WTC11 (cell line): ENCODE results near the gene SNRPB2. TPM values are rescaled to one million over a fixed set of nuclear protein-coding genes. Genes with fewer than 3 reads are reported as not detected.

Source experiments
- ATAC-seq: fragments of 200-7000 bp; cut with Tn5 transposase; 2 replicates; pipeline ENCODE4 v1.10.0; 2021; ENCODE audit warnings: mild to moderate bottlenecking, moderate library complexity
- CTCF ChIA-PET: fragments of 300-600 bp; sonication (Branson Sonifier 250); formaldehyde crosslinking; loops from one replicate; lab custom pipeline; 2021; ENCODE audit warnings: antibody characterized with exemption; lab: Charles Lee
- POLR2A ChIA-PET: fragments of 350-600 bp; sonication (Branson Sonifier 250); formaldehyde crosslinking; loops from one replicate; lab custom pipeline; 2021; ENCODE audit warnings: antibody characterized with exemption; lab: Charles Lee
- DNase-seq: peaks from one replicate; pipeline ENCODE4 v3.0.0; 2021; ENCODE audit warnings: low spot score
- H3K27ac Mint-ChIP-seq: 2 replicates; pipeline ENCODE4 v1.8.0; 2021; ENCODE audit warnings: mixed read lengths
- H3K27me3 Mint-ChIP-seq: 2 replicates; pipeline ENCODE4 v1.8.0; 2021; ENCODE audit warnings: low read depth, mild to moderate bottlenecking, moderate library complexity, mixed read lengths
- H3K36me3 Mint-ChIP-seq: 2 replicates; pipeline ENCODE4 v1.8.0; 2021; ENCODE audit warnings: mixed read lengths
- H3K4me1 Mint-ChIP-seq: 2 replicates; pipeline ENCODE4 v1.8.0; 2022; ENCODE audit warnings: mixed read lengths
- H3K4me3 Mint-ChIP-seq: 2 replicates; pipeline ENCODE4 v1.8.0; 2021; ENCODE audit warnings: mild to moderate bottlenecking, moderate library complexity, mixed read lengths
- H3K9me3 Mint-ChIP-seq: 2 replicates; pipeline ENCODE4 v1.8.0; 2021; ENCODE audit warnings: mixed read lengths
- AFF4 ChIP-seq: sonication (generic); formaldehyde crosslinking; IDR thresholded peaks from 2 replicates; pipeline ENCODE4 v1.8.1; 2023; ENCODE audit warnings: mild to moderate bottlenecking, missing genetic modification reagents, borderline replicate concordance
- ATF1 ChIP-seq: sonication (generic); formaldehyde crosslinking; IDR thresholded peaks from 2 replicates; pipeline ENCODE4 v1.8.1; 2023; ENCODE audit warnings: mild to moderate bottlenecking, moderate library complexity, missing genetic modification reagents
- CREB1 ChIP-seq: sonication (generic); formaldehyde crosslinking; IDR thresholded peaks from 2 replicates; pipeline ENCODE4 v1.8.0; 2023; ENCODE audit warnings: mild to moderate bottlenecking, missing genetic modification reagents
- ETV6 ChIP-seq: sonication (generic); formaldehyde crosslinking; IDR thresholded peaks from 2 replicates; pipeline ENCODE4 v1.8.1; 2022; ENCODE audit warnings: mild to moderate bottlenecking, missing genetic modification reagents
- GRHL2 ChIP-seq: fragments of 250-450 bp; sonication (Bioruptor Pico); IDR thresholded peaks from 2 replicates; pipeline ENCODE4 v1.8.0; 2022; ENCODE audit warnings: mild to moderate bottlenecking, moderate library complexity; ENCODE audit not compliant: insufficient replicate concordance, severe bottlenecking
- HMGA2 ChIP-seq: fragments of 250-450 bp; sonication (Bioruptor Pico); IDR thresholded peaks from 2 replicates; pipeline ENCODE4 v1.4.0; 2021; ENCODE audit warnings: mild to moderate bottlenecking, moderate library complexity
- MXD4 ChIP-seq: fragments of 250-450 bp; sonication (Bioruptor Pico); IDR thresholded peaks from 2 replicates; pipeline ENCODE4 v1.8.0; 2021; ENCODE audit warnings: mild to moderate bottlenecking, moderate library complexity, borderline replicate concordance
- NFE2L1 ChIP-seq: sonication (generic); formaldehyde crosslinking; IDR thresholded peaks from 2 replicates; pipeline ENCODE4 v1.8.1; 2023; ENCODE audit warnings: missing genetic modification reagents
- PRDM15 ChIP-seq: sonication (generic); formaldehyde crosslinking; IDR thresholded peaks from 2 replicates; pipeline ENCODE4 v1.8.0; 2022; ENCODE audit warnings: missing genetic modification reagents
- SOX15 ChIP-seq: fragments of 250-450 bp; sonication (Bioruptor Pico); IDR thresholded peaks from 2 replicates; pipeline ENCODE4 v1.9.0; 2021; ENCODE audit warnings: mild to moderate bottlenecking
- SP1 ChIP-seq: sonication (generic); formaldehyde crosslinking; conservative IDR thresholded peaks from 2 replicates; pipeline ENCODE4 v1.8.1; 2022; ENCODE audit warnings: missing genetic modification reagents
- TCF7 ChIP-seq: sonication (generic); formaldehyde crosslinking; IDR thresholded peaks from 2 replicates; pipeline ENCODE4 v1.8.0; 2022; ENCODE audit warnings: mild to moderate bottlenecking, low read depth, missing genetic modification reagents, moderate library complexity
- TEAD1 ChIP-seq: sonication (generic); formaldehyde crosslinking; IDR thresholded peaks from 2 replicates; pipeline ENCODE4 v1.8.0; 2022; ENCODE audit warnings: mild to moderate bottlenecking, missing genetic modification reagents
- ZNF219 ChIP-seq: sonication (generic); formaldehyde crosslinking; IDR thresholded peaks from 2 replicates; pipeline ENCODE4 v1.8.0; 2023; ENCODE audit warnings: missing genetic modification reagents, mild to moderate bottlenecking, borderline replicate concordance
- ZNF232 ChIP-seq: sonication (generic); formaldehyde crosslinking; IDR thresholded peaks from 2 replicates; pipeline ENCODE4 v1.8.0; 2022; ENCODE audit warnings: mild to moderate bottlenecking, missing genetic modification reagents
- ZNF396 ChIP-seq: fragments of 250-450 bp; sonication (Bioruptor Pico); IDR thresholded peaks from 2 replicates; pipeline ENCODE4 v1.8.0; 2021; ENCODE audit warnings: mild to moderate bottlenecking, moderate library complexity, borderline replicate concordance
- ZNF416 ChIP-seq: fragments of 250-450 bp; sonication (Bioruptor Pico); IDR thresholded peaks from 2 replicates; pipeline ENCODE4 v1.9.0; 2021; ENCODE audit warnings: mild to moderate bottlenecking, inconsistent platforms
- ZNF423 ChIP-seq: fragments of 250-450 bp; sonication (Bioruptor Pico); IDR thresholded peaks from 2 replicates; pipeline ENCODE4 v2.1.2; 2022; ENCODE audit warnings: mild to moderate bottlenecking, moderate library complexity
- ZNF425 ChIP-seq: fragments of 250-450 bp; sonication (Bioruptor Pico); conservative IDR thresholded peaks from 2 replicates; pipeline ENCODE4 v1.9.0; 2021; ENCODE audit warnings: mild to moderate bottlenecking
- ZNF671 ChIP-seq: fragments of 250-450 bp; sonication (Bioruptor Pico); IDR thresholded peaks from 2 replicates; pipeline ENCODE4 v1.8.0; 2021; ENCODE audit warnings: mild to moderate bottlenecking
- total RNA-seq: library from RNA; stranded (reverse); gene quantifications from 3 replicates; pipeline ENCODE4 v1.2.3, GENCODE V29; 2021
- TF ChIP-seq, protein P1 (sequence below): sonication (generic); formaldehyde crosslinking; IDR thresholded peaks from 2 replicates; pipeline ENCODE4 v1.8.1; 2022; ENCODE audit warnings: mild to moderate bottlenecking, moderate library complexity, missing genetic modification reagents
- TF ChIP-seq, protein P2 (sequence below): sonication (generic); formaldehyde crosslinking; IDR thresholded peaks from 2 replicates; pipeline ENCODE4 v1.8.1; 2022; ENCODE audit warnings: missing genetic modification reagents, borderline replicate concordance
- TF ChIP-seq, protein P3 (sequence below): sonication (generic); formaldehyde crosslinking; IDR thresholded peaks from 2 replicates; pipeline ENCODE4 v1.8.1; 2022; ENCODE audit warnings: mild to moderate bottlenecking, missing genetic modification reagents, moderate library complexity, borderline replicate concordance
- TF ChIP-seq, protein P4 (sequence below): fragments of 250-450 bp; sonication (Bioruptor Pico); IDR thresholded peaks from 2 replicates; pipeline ENCODE4 v1.9.0; 2021; ENCODE audit warnings: moderate library complexity, mild to moderate bottlenecking, inconsistent platforms, borderline replicate concordance

The SNRPB2 gene
- total RNA-seq, 1 experiment from 2014 or later, result 88.3 TPM

DNA sequence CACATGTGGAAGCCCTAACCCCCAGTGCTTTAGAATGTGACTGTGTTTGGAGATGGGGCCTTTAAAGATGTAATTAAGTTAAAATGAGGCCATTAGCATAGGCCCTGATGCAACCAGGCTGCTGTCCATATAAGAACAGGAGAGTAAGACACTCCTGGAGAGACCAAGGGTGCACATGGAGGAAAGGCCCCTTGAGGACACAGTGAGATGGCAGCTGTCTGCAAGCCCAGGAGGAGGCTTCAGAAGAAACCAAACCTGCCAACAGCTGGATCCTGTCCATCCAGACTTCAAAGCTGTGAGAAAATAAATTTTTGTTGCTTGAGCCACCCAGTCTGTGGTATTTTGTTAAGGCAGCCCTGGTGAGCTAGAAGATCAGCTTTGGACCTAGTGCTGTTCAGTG, 16.8 kb upstream of the SNRPB2 start (continued):
- no peak for TF ChIP-seq ZNF425 (CRISPR knock-in tag)
- TF ChIP-seq MXD4 (CRISPR knock-in tag), result no peak
- TF ChIP-seq, protein P1, sequence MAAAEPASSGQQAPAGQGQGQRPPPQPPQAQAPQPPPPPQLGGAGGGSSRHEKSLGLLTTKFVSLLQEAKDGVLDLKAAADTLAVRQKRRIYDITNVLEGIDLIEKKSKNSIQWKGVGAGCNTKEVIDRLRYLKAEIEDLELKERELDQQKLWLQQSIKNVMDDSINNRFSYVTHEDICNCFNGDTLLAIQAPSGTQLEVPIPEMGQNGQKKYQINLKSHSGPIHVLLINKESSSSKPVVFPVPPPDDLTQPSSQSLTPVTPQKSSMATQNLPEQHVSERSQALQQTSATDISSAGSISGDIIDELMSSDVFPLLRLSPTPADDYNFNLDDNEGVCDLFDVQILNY (CRISPR knock-in tag), result no peak
- TF ChIP-seq, protein P2, sequence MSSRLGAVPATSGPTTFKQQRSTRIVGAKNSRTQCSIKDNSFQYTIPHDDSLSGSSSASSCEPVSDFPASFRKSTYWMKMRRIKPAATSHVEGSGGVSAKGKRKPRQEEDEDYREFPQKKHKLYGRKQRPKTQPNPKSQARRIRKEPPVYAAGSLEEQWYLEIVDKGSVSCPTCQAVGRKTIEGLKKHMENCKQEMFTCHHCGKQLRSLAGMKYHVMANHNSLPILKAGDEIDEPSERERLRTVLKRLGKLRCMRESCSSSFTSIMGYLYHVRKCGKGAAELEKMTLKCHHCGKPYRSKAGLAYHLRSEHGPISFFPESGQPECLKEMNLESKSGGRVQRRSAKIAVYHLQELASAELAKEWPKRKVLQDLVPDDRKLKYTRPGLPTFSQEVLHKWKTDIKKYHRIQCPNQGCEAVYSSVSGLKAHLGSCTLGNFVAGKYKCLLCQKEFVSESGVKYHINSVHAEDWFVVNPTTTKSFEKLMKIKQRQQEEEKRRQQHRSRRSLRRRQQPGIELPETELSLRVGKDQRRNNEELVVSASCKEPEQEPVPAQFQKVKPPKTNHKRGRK, result no peak
- TF ChIP-seq ZNF396, result no peak
- no peak for TF ChIP-seq ZNF423 (CRISPR knock-in tag)
- TF ChIP-seq ZNF671 (CRISPR knock-in tag), result no peak
- TF ChIP-seq ZNF232 (CRISPR knock-in tag), result no peak
- no peak for TF ChIP-seq ZNF416
- TF ChIP-seq TEAD1 (CRISPR knock-in tag), result no peak

DNA sequence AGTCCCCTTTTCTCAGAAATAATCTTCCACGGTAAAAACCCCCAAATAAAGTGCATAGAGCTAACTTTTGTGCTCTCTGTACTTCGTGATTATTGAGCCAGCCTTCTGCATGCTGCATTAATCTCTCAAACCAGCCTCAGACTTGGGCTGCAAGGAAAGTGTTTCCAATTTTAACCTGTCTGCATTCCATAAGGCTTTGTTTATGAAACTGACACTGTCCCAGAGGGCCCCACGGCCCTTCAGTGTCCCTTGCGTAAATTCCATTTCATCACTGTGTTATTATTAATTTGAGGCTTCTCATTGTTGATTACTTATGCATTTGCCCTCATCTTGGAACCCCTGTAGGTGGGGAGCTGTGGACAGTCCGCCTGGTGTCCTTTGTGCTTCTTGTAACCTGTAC, 15.6 kb upstream of the SNRPB2 start:
- H3K4me1 Mint-ChIP-seq, result peaks cover 18% of the 10 kb centered on the region
- H3K27ac Mint-ChIP-seq, result no peak overlapping the region
- no peak overlapping the region for H3K4me3 Mint-ChIP-seq
- ATAC-seq, result no peak
- POLR2A ChIA-PET, result no interaction called here
- no peaks in the 10 kb centered on the region for H3K27me3 Mint-ChIP-seq
- TF ChIP-seq, protein P3, sequence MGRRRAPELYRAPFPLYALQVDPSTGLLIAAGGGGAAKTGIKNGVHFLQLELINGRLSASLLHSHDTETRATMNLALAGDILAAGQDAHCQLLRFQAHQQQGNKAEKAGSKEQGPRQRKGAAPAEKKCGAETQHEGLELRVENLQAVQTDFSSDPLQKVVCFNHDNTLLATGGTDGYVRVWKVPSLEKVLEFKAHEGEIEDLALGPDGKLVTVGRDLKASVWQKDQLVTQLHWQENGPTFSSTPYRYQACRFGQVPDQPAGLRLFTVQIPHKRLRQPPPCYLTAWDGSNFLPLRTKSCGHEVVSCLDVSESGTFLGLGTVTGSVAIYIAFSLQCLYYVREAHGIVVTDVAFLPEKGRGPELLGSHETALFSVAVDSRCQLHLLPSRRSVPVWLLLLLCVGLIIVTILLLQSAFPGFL, result no peak
- no peak for TF ChIP-seq HMGA2 (CRISPR knock-in tag)
- TF ChIP-seq CREB1 (CRISPR knock-in tag), result no peak
- TF ChIP-seq PRDM15 (CRISPR knock-in tag), result no peak
- TF ChIP-seq TCF7, result no peak
- no peak for TF ChIP-seq ZNF671 (CRISPR knock-in tag)
- no peak for TF ChIP-seq ETV6 (CRISPR knock-in tag)
- TF ChIP-seq NFE2L1, result no peak
- TF ChIP-seq SOX15 (CRISPR knock-in tag), result no peak
- TF ChIP-seq ZNF219 (CRISPR knock-in tag), result no peak
- no peak for TF ChIP-seq SP1 (CRISPR knock-in tag)
- TF ChIP-seq GRHL2 (CRISPR knock-in tag), result no peak
- no peak for TF ChIP-seq ATF1
- TF ChIP-seq, protein P4, sequence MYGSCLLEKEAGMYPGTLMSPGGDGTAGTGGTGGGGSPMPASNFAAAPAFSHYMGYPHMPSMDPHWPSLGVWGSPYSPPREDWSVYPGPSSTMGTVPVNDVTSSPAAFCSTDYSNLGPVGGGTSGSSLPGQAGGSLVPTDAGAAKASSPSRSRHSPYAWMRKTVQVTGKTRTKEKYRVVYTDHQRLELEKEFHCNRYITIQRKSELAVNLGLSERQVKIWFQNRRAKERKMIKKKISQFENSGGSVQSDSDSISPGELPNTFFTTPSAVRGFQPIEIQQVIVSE, result no peak
- TF ChIP-seq AFF4 (CRISPR knock-in tag), result no peak
- H3K9me3 Mint-ChIP-seq, result 0 out of 2 replicates have a peak, but pooled peaks cover 4% of the 10 kb centered on the region
- CTCF ChIA-PET, result interaction anchor here (1.5 to 1.9 kb wide), 2 partner anchors 34 to 47 kb away, joined by 3 to 6 read pairs; partner anchors contain the start of gene OTOR
- no peak for DNase-seq
- H3K36me3 Mint-ChIP-seq, result no peaks in the 10 kb centered on the region
